KG1 (cell line): ENCODE measurements around the gene UCK1.

Source experiments
- DNase-seq: peaks from one replicate; lab custom pipeline; 2025; lab: John Stamatoyannopoulos, UW

Gene UCK1

DNA sequence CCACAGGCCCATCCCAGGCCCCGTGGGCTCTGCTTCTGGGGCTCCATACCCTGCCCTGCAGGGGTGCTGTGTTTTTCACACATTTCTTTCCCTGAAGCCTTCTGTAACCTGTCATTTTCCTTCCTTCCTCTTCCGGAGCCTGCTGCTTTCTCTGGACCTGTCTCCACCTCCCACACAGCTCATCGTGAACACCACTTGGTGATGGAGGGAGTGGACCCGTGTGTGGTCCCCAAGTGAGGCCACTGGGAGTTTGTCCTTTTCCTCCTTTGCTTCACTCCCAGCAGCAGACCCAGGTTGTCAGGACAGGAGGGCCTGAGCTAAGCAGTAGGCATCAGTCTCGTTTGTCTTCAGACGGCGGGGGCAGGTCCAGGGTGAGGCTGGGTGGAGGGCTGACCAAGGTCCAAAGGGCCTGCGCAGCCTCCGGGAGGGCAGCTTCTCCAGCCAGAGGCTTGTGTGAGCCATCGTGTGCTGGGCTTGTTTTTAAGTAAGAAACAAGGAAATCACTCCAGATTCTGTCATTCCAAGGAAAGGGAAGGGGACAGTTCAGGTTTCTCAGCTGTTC is 34.1 kb downstream of the UCK1 start:
- DNase-seq, result no peak

- DNase-seq, result no peak
Measured at GRCh38 chr9:131495785-131496184, 35.3 kb downstream of the UCK1 start.

DNA sequence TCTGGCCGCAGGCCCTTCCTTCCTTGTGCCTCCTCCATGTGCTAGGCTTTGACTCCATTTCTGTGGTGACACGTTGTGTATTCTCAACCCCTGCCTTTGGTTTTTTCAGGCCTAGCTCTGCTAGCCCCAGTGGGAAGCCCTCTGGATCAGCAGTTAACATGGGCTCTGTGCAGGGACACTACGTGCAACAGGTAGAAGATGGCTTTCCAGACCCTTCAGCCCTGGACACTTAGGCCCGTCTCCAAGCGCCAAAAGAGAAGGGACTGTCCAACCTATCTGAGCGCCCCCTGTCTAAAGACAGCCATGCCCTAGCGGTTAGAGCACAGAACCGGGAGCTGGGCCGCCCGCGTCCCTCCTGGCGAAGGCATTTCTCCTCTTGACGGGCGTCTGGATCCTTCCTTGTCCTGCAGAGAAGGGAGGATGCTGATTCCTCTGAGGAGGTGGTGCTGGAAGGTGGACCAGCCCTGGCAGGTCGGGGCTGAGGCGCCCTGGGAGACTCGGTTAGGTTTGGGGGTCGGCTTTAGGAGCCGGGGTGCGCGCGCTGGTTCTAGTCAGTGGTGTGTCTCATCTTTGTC is 36.7 kb downstream of the UCK1 start:
- DNase-seq, result no peak

DNA sequence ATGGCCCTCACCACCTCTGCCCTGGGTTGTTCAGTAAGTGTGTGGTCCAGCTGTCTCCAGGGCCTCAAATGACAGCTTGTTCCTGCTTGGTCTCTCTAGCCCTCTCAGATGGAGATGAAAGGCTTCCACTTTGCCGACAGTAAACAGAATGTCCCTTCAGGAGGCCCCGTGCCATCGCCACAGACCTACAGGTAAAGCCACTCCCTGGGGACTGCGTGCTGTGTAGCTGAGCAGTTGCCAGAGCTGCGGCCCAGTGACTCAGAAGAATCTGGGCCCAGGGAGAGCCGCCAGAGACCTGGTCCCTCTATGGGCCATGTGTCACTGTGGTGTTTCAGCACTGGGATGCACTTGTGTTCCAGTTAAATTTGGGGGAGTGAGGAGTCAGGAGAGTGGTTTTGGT is 39.0 kb downstream of the UCK1 start:
- no peak for DNase-seq

DNA sequence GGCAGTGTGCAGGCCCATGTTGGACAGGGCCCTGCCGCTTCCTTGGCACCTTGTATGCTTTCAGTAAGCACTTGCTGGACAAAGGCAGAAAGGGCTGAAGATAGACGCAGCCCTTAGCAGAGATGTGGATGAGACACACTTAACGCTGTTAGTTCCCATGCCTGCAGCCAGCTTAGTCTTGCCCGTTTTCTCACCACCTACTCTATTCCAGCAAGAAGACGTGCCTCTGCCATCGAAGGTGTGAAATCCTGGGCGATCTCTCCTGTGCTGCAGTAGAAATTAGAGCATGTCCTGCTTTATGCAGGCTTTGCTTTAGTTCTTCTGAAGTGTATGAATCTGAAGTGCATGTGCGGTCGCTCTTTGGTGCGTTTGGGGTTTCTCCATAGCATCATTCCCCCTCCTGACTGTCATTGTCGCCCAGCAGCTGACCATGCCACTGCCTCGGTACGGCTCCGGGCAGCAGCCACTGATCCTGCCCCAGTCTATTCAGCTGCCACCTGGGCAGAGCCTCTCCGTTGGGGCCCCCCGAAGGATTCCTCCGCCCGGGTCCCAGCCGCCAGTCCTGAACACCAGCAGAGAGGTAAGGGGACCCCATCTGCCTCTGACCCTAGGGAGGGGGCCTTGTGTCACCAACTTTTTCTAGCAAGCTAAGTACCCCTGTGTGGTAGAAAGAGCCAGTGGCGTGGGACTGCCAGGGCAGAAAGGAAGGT is 39.9 kb downstream of the UCK1 start:
- DNase-seq, result no peak

- DNase-seq, result no peak
Measured at GRCh38 chr9:131490514-131490913, 40.5 kb downstream of the UCK1 start.

DNA sequence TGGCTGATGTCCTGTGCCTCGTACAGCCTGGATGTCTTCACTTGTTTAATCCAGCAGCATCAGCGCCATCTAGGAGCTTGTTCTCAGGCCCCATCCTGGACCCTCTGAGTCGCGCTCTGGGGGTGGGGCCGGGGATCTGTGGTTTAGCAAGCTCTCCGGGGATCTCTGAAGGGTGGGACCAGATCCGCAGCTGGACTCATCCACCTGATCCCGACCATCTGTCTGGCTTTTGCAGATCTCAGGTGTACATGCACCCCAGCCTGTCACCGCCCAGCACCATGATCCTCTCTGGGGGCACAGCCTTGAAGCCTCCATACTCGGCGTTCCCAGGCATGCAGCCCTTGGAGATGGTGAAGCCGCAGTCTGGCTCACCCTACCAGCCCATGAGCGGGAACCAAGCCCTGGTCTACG is 43.4 kb downstream of the UCK1 start:
- DNase-seq, result no peak

GRCh38 chr9:131487001-131487400 is 44.1 kb downstream of the UCK1 start:
- no peak for DNase-seq

DNA sequence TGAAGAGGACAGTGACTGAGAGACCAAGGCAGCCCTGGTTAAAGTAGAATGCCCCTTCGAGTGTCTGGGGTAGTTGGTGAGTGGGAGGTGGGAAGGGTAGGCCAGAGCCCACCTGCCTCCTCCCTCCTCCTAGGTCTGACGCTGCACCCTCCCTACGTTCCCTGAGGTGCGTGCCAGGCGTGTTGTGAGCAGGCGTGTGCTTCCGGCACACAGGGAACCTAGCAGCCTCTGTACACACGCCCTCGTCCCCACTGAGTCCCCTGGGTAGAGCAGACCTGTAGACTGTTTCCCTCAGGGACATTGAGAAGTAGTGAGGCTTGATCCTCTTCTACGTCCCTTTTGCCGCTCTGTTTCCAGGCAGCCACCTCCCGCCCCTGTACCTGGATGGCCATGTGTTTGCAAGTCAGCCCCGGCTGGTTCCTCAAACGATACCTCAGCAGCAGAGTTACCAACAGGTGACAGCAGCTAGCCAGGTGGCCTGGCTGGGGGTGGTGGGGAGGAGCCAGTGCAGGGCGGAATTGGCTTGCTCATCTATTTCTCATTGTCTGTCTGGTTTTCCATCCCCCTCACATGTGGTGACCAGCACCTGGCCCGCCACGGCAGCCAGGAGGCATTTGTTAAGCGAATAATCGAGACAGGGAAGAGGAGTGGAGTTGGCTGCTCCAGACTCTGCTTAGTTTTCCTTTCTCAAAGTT is 45.2 kb downstream of the UCK1 start:
- no peak for DNase-seq

- no peak for DNase-seq
Measured at GRCh38 chr9:131485206-131485605, 45.9 kb downstream of the UCK1 start.

DNA sequence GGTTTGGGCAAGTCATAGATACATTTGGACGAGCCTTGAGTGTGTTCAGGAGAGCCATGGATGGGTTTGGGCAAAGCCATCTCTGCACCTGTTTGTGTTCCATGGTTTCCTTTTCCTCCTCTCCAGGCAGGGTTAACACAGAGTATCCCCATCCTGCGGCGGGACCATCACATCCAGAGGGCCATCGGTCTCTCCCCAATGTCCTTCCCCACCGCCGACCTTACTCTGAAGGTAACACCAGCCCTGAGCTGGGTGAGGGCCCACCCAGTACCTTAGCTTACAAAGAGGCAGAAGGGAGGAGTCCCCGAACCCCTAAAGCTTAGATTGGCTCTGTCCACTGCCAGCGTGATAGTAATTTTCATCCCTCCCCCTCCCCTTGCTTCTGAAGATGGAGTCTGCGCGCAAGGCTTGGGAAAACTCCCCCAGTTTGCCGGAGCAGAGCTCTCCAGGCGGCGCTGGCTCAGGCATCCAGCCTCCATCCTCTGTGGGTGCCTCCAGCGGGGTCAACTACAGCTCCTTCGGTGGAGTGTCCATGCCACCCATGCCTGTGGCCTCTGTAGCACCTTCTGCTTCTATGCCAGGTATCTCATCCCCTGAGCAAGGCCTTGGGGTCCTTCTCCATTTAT is 46.4 kb downstream of the UCK1 start:
- no peak for DNase-seq

DNA sequence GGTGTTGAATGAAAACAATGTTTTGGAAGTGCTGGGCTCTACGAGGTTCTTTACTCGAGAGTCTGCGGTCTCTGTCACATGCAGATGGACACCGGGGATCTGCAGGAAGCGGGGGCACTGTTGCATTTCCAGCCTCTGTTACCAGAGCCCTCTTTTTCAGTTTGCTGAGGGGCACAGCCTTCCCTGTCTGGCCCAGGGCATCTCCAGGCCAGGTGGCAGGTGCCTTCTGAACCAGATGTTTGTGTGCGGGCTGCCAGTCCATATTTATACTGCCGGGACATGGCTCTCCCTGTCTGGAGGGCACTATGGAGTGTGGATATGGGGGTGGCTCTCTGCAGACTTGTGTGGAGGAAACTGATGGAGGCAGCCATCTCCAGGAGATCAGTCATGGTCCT is 47.0 kb downstream of the UCK1 start:
- no peak for DNase-seq

DNA sequence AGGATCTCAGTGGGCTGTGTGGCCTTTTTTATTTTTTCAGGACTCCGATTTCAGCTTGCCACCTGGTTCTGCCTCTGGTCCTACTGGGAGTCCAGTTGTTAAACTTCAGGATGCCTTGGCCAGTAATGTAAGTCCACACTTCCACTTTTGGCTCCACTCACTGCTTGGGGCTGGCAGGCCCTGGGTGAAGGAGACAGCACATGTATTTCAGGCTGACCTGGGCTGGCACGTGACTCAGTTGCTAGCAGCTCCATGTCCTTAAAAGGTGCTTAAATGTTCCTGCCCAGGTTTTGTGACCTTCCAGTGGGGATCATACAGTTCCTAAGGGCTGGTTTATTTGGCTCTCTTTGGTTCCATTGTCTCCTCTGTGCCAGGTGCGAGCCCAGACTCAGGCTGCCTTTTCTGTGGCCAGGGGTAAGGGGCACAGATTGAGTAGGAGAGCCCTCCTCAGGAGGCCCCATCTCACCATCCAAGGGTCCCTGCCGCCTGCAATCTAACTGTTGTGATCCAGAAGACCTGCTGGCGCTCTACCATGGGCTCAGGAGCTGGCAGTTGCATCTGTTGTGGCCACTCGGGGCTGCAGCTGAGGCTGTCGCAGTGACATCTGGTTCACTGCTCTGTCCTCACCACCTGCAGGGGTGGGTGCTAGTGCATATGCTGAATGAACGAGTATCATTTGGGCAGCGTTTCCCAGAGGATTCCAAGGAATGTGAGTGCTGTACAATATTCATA is 47.6 kb downstream of the UCK1 start:
- no peak for DNase-seq

DNA sequence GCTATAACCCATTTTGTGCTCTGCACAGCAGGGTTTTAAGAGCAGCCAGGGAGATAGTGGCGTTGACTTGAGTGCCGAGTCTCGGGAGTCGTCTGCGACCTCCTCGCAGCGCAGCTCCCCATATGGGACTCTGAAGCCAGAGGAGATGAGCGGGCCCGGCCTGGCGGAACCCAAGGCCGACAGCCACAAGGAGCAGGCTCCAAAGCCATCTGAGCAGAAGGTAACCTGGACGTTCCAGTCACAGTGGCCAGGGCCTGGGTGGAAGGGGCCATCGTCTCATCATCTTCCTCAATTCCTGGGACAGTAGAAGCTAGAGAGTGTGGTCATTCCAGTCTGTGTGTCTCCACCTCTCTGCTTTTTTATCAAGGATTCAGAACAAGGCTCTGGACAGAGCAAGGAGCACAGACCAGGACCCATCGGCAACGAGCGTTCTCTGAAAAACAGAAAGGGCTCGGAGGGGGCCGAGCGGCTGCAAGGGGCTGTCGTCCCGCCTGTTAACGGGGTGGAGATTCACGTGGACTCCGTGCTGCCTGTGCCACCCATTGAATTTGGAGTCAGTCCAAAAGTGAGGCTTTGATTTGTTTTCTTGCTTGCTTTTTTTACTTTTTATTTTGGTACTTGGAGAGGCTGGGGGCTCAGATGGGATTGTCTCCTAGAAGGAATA is 48.6 kb downstream of the UCK1 start:
- DNase-seq, result no peak

DNA sequence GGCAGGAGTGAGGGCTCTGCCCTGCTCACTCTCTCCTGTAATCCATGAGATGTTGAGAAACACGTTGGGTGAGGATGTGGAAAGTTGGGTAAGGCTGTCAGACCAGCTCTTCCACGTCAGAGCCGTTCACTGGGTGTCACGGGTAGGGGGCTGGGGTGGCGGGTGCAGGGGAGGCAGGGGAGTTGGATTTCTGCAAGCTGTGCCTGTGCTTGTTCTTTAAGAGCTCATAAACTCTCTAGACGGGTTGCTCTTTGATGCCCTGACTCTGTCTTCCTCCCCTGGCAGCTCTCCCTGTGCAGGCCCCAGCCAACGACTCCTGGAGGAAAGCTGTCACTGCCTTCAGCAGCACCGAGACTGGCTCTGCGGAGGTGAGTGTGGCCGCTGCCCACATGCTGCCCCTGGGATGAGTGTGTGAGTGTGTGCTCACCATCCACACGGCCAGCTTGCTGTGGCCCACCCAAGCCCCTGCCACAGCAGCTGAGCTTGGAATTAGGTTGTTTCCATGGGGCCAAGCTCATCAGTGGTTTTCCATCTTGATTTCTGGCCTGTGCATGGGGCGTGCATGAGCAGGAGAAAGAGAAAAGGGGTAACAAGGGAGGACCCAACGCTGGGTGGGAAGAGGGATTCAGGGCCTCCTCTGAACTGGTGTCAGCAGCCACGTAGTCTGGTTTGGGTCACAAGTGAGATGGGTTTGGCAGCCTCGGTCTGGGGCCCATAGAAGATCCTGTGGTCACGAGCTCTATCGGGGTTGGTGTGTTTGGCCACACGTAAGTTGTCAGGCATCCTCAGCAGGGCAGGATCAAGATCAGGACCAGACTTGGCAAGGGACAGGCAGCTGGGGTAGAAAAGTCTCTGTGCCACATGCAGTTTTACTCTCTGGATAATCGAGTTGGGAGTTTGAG is 49.4 kb downstream of the UCK1 start:
- no peak for DNase-seq

- no peak for DNase-seq
Measured at GRCh38 chr9:131480258-131480657, 50.8 kb downstream of the UCK1 start.

GRCh38 chr9:131478911-131479310 is 52.2 kb downstream of the UCK1 start:
- no peak for DNase-seq

- no peak for DNase-seq
Measured at GRCh38 chr9:131478421-131478868, 52.6 kb downstream of the UCK1 start.

- DNase-seq, result no peak
Measured at GRCh38 chr9:131477816-131478419, 53.1 kb downstream of the UCK1 start.

DNA sequence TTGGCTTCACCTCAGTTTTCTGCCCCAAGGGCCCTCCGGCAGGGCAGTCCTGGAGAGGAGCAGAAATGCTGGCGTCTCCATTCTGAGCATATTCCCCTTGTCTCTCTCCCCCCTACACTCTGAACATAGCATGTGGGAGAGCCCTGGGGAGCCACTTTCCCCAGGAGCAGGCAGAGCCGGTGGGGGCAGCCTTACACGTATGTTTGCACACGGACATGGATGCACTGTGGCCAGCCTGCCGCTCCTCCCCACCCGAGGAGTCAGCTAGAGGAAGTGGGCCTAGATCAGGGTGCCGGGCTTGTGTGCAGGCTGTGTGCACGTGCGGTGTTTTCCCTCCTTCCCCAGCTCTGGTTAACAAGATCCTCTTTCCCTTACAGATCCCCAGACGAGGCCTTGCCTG is 53.7 kb downstream of the UCK1 start:
- no peak for DNase-seq
